MG63 (cell line): ENCODE results near the gene RGSL1. TPM values are rescaled to one million over a fixed set of nuclear protein-coding genes. Genes with fewer than 3 reads are reported as not detected.

Experiments
- DNase-seq: peaks from one replicate; pipeline ENCODE4 v3.0.0-alpha.2; 2020
- H3K27me3 ChIP-seq: fragments of 250-450 bp; sonication (Bioruptor Pico); 2 replicates; pipeline ENCODE4 v1.5.1; 2020; ENCODE audit warnings: mild to moderate bottlenecking, moderate library complexity
- H3K36me3 ChIP-seq: fragments of 250-450 bp; sonication (Bioruptor Pico); 2 replicates; pipeline ENCODE4 v1.5.1; 2020; ENCODE audit warnings: mild to moderate bottlenecking, moderate library complexity
- H3K4me3 ChIP-seq: fragments of 250-450 bp; sonication (Bioruptor Pico); 2 replicates; pipeline ENCODE4 v1.5.1; 2020; ENCODE audit warnings: mild to moderate bottlenecking, moderate library complexity
- H3K9me3 ChIP-seq: fragments of 250-450 bp; sonication (Bioruptor Pico); 2 replicates; pipeline ENCODE4 v1.5.1; 2020; ENCODE audit warnings: mild to moderate bottlenecking, moderate library complexity
- total RNA-seq: library from RNA; depleted of rRNA; stranded (reverse); fragments of >200 nt; shearing (Covaris generic); gene quantifications from 2 replicates; pipeline ENCODE4 v1.2.3, GENCODE V29; 2014; ENCODE audit warnings: low replicate concordance

The RGSL1 gene
- total RNA-seq, 1 experiment from 2014 or later, result not detected

DNA sequence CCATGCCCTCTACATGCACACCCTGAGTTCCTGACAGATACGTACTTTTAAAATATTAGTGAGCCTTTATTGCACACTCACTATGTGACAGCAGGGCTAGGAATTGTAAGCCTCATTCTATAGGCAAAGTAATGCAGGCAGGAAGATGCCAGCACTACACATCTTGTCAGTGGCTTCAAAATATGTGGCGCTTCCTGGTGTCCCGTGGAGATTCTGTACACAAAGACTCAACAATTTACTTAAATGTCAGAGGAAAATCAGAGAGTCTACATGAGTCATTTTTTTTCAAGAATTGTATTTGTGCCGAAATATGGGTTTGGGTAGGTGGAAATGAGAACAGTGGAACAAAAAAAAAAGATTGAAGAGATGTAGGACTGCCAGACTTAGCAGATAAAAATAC, 111.5 kb downstream of the RGSL1 start:
- DNase-seq, result peak; percentile 25
- Histone ChIP-seq H3K36me3 (no peaks in the 10 kb centered on the region), H3K27me3 (no peaks in the 10 kb centered on the region), H3K9me3 (no peaks in the 10 kb centered on the region), H3K4me3 (no peak overlapping the region)

- Histone ChIP-seq H3K27me3 (no peaks in the 10 kb centered on the region), H3K4me3 (no peak overlapping the region), H3K36me3 (no peaks in the 10 kb centered on the region), H3K9me3 (no peaks in the 10 kb centered on the region)
- no peak for DNase-seq
Measured at GRCh38 chr1:182563095-182563494, 113.1 kb downstream of the RGSL1 start.

GRCh38 chr1:182564406-182565004, 114.6 kb downstream of the RGSL1 start:
- H3K36me3 ChIP-seq, result no peaks in the 10 kb centered on the region
- no peak for DNase-seq
- no peak overlapping the region for H3K4me3 ChIP-seq
- H3K9me3 ChIP-seq, result no peaks in the 10 kb centered on the region
- H3K27me3 ChIP-seq, result no peaks in the 10 kb centered on the region

DNA sequence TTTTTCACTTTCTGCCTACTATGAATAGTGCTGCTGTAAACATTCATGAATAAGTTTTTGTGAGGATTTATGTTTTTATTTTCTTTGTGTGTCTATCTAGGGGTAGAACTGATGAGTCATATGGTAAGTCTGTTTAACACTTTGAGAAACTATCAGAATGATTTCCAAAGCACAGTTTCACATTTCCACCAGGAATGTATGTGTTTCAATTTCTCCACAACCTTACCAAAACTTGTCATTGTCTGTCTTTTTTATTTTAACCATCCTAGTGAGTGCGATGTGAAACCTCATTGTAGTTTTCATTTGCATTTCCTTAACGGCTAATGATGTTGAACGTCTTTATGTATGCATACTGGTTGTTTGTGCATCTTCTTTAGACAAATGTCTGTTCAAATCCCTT, 115.6 kb downstream of the RGSL1 start:
- DNase-seq, result no peak

DNA sequence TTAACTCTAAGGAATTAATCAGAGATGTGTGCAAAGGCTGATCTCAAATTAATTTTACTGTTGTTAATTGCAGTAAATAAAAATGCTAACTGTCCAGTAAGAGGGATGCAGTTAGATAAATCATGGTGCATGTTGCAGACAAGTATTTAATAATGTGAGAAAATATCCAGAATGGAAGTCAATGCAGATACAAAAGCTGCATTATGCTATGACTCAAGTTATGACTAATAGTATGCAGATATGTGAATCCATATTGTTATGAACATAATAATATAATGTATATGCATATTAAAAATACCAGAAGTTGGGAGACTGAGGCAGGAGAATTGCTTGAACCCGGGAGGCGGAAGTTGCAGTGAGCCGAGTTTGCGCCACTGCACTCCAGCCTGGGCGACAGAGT, 117.7 kb downstream of the RGSL1 start:
- no peaks in the 10 kb centered on the region for H3K36me3 ChIP-seq
- H3K4me3 ChIP-seq, result no peak overlapping the region
- H3K27me3 ChIP-seq, result no peaks in the 10 kb centered on the region
- no peak for DNase-seq
- H3K9me3 ChIP-seq, result no peaks in the 10 kb centered on the region

More for the DNA sequence above, 115.6 kb downstream of the RGSL1 start:
- Histone ChIP-seq H3K27me3 (no peaks in the 10 kb centered on the region), H3K36me3 (no peaks in the 10 kb centered on the region), H3K9me3 (no peaks in the 10 kb centered on the region), H3K4me3 (no peak overlapping the region)

DNA sequence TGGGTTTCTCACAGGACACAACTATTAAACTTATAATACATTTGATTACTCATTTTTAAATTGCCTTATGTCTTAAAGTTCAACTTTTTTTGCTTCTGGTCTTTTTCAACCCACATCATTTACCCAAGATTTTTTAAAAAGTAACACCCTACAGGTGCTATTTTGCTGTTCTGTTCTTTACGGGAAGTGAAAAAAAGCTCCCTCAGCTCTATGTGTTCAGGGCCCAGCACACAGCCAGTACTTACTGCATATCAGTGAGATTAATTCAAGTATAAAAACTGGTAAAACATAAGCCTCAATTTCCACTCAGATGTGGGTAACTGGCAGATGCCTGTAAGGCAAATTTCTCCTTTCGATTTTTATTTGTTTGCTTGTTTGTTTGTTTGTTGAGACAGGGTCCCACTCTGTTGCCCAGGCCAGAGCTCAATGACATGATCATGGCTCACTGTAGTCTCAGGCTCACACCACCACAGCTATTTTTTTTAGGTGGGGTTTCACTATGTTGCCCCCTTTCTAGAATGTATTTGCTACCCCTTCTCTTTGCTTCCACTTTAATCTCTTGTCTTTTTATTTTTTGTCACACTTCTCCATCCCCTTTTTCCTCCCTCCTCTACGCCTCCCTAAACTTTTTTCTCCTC, 118.8 kb downstream of the RGSL1 start:
- no peaks in the 10 kb centered on the region for H3K9me3 ChIP-seq
- DNase-seq, result no peak
- H3K36me3 ChIP-seq, result no peaks in the 10 kb centered on the region

GRCh38 chr1:182569939-182570610, 120.1 kb downstream of the RGSL1 start:
- Histone ChIP-seq H3K9me3 (no peaks in the 10 kb centered on the region), H3K27me3 (no peaks in the 10 kb centered on the region), H3K36me3 (no peaks in the 10 kb centered on the region)

More for the DNA sequence above, 118.8 kb downstream of the RGSL1 start:
- Histone ChIP-seq H3K27me3 (no peaks in the 10 kb centered on the region), H3K4me3 (no peak overlapping the region)

DNA sequence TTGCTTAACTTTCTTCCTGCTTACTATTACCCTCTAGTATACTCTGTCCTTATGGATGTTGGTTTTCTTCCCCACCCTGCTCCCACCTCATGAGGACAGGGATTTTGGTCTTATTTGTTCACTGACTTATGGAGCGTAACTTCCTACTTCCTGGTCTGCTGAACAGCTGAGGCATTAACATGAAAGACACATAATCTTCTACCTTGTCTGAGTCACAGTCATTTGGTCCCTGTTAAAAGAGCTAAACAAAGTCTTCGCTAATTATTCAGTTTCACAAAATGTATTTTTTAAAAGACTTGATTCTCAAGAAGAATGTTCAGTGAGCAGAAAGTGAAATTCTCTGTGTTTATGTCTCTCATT, 120.6 kb downstream of the RGSL1 start:
- Histone ChIP-seq H3K27me3 (no peaks in the 10 kb centered on the region), H3K36me3 (no peaks in the 10 kb centered on the region), H3K4me3 (no peak overlapping the region), H3K9me3 (no peaks in the 10 kb centered on the region)
- no peak for DNase-seq

More at GRCh38 chr1:182569939-182570610, 120.1 kb downstream of the RGSL1 start:
- DNase-seq, result no peak
- H3K4me3 ChIP-seq, result no peak overlapping the region

DNA sequence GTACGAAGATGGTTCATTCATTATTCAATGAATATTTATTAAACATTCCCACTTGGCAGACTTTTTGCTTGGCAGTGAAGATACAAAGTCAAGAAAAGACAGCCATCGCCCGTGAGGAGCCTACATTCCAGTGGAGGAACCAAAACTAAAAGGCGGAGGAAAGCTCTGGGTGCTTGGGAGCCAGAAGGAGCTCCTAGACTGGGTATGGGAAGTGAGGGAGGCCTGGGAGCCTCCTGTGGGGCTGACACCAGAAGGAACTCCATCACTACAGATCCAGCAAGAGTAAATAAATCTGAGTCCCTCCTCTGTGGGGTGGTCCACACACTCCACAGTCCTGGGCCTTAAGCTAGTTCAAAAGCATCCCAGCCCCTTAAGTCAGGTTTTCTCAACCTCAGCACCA, 124.2 kb downstream of the RGSL1 start:
- no peak for DNase-seq
- no peaks in the 10 kb centered on the region for H3K9me3 ChIP-seq
- no peaks in the 10 kb centered on the region for H3K36me3 ChIP-seq
- H3K27me3 ChIP-seq, result no peaks in the 10 kb centered on the region
- H3K4me3 ChIP-seq, result no peak overlapping the region

GRCh38 chr1:182575540-182576149, 125.7 kb downstream of the RGSL1 start:
- H3K4me3 ChIP-seq, result no peak overlapping the region
- no peaks in the 10 kb centered on the region for H3K36me3 ChIP-seq
- DNase-seq, result no peak
- H3K9me3 ChIP-seq, result no peaks in the 10 kb centered on the region
- H3K27me3 ChIP-seq, result no peaks in the 10 kb centered on the region

DNA sequence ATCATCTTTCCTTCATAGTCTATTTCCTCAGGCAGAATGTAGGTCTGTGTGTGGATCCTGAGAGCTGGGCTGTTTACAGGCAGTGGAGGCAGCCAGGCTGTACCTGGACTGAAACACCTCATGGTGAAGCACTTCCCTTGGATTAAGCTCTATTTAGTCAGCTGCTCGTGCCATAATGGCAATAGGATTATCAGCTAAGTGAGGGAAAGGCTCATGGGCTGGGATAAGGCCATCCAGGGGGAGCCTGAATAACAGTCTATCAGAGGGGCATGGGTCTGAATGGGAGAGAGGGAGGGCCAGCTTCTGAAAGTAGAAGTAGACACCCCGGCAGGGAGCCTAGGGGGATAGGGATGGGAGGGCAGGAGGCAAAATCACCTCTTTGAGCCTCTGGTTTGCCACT, 130.8 kb downstream of the RGSL1 start:
- DNase-seq, result no peak
- no peak overlapping the region for H3K4me3 ChIP-seq

DNA sequence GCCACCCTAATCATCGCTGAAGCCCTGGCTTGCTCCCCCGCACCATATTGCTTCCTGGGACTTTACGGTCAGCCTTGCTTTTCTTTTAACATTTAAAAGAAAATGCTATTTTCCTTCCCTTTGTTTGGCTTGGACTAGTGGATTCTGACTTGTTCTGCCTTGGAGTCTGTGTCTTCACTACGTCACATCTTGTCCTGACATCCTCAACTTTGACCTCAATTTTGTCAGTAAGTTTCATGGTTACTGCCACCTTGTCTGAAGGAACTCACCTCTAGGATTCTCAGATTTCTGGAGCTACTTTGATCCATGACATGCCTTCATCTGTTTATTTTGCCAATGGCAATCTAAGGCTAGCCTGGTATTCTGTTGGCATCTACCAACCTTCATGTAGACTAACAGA, 134.8 kb downstream of the RGSL1 start:
- DNase-seq, result no peak
- no peak overlapping the region for H3K4me3 ChIP-seq

More for the DNA sequence above, 130.8 kb downstream of the RGSL1 start:
- no peaks in the 10 kb centered on the region for H3K36me3 ChIP-seq
- H3K27me3 ChIP-seq, result no peaks in the 10 kb centered on the region
- H3K9me3 ChIP-seq, result no peaks in the 10 kb centered on the region

GRCh38 chr1:182586380-182586779, 136.4 kb downstream of the RGSL1 start:
- no peaks in the 10 kb centered on the region for H3K27me3 ChIP-seq
- H3K9me3 ChIP-seq, result 0 out of 2 replicates have a peak, but pooled peaks cover 2% of the 10 kb centered on the region
- DNase-seq, result no peak
- no peaks in the 10 kb centered on the region for H3K36me3 ChIP-seq
- no peak overlapping the region for H3K4me3 ChIP-seq

More for the DNA sequence above, 134.8 kb downstream of the RGSL1 start:
- no peaks in the 10 kb centered on the region for H3K36me3 ChIP-seq
- H3K27me3 ChIP-seq, result no peaks in the 10 kb centered on the region
- 0 out of 2 replicates have a peak, but pooled peaks cover 2% of the 10 kb centered on the region for H3K9me3 ChIP-seq

DNA sequence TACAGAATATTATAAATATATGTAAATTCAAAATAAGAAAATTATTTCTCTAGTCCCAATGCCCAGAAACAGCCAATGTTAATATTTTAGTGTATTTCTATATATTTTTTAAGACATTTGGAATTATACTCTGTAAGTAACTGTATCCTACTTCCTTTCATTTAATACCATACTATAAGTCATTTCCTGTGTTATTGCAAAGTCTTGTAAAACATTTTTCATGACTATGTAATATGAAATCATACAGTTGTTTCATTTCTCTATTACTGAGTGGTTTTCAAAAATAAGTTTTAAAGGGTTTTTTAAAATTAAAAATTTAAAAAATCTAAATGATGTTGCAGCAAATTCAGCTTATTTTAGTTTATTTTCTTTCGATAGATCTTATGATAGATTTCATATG, 137.1 kb downstream of the RGSL1 start:
- no peak for DNase-seq
- H3K36me3 ChIP-seq, result no peaks in the 10 kb centered on the region
- no peaks in the 10 kb centered on the region for H3K27me3 ChIP-seq
- 0 out of 2 replicates have a peak, but pooled peaks cover 2% of the 10 kb centered on the region for H3K9me3 ChIP-seq
- no peak overlapping the region for H3K4me3 ChIP-seq

GRCh38 chr1:182587666-182588499, 137.9 kb downstream of the RGSL1 start:
- peak overlapping the region; percentile 66 for H3K4me3 ChIP-seq
- no peak for DNase-seq
- 0 out of 2 replicates have a peak, but pooled peaks cover 2% of the 10 kb centered on the region for H3K9me3 ChIP-seq
- H3K36me3 ChIP-seq, result no peaks in the 10 kb centered on the region
- no peaks in the 10 kb centered on the region for H3K27me3 ChIP-seq
